H1 (cell line): ENCODE data around the gene ETFDH. TPM values are rescaled to one million over a fixed set of nuclear protein-coding genes. Genes with fewer than 3 reads are reported as not detected.

ENCODE experiments used
- CTCF ChIA-PET: fragments of 300-600 bp; sonication (Branson Sonifier 250); formaldehyde crosslinking; loops from one replicate; lab custom pipeline; 2021; ENCODE audit not compliant: partially characterized antibody; lab: Charles Lee
- POLR2A ChIA-PET: fragments of 300-600 bp; sonication (Branson Sonifier 250); formaldehyde crosslinking; loops from one replicate; lab custom pipeline; 2021; ENCODE audit warnings: inconsistent platforms; ENCODE audit not compliant: partially characterized antibody; lab: Charles Lee
- DNase-seq, 2 experiments: peaks; one replicate each; pipeline versions ENCODE4 v3.0.0 to v3.0.0-alpha.2; 2010 to 2022; ENCODE audit warnings: low spot score in 2 of 2, low read depth in 1 of 2, mixed read lengths in 1 of 2
- FAIRE-seq: peaks from 2 replicates; lab custom pipeline; 2011; peaks lifted over from hg19 to GRCh38; lab: Jason Lieb, UNC
- H2AFZ ChIP-seq: 2 replicates; pipeline ENCODE4 v1.8.1; 2012; ENCODE audit warnings: low read length, inconsistent platforms
- H2AK5ac ChIP-seq: 2 replicates; pipeline ENCODE4 v1.6.1; 2013; ENCODE audit warnings: low read depth, low read length
- H2BK120ac ChIP-seq: replicated peaks from 2 replicates; pipeline ENCODE3; 2013; ENCODE audit warnings: low read depth, low read length, inconsistent platforms
- H2BK12ac ChIP-seq: 2 replicates; pipeline ENCODE4 v1.6.1; 2013; ENCODE audit warnings: low read depth, low read length
- H2BK15ac ChIP-seq: 2 replicates; pipeline ENCODE4 v1.6.1; 2013; ENCODE audit warnings: low read length
- H2BK20ac ChIP-seq: 2 replicates; pipeline ENCODE4 v1.6.1; 2013; ENCODE audit warnings: low read length
- H2BK5ac ChIP-seq: 2 replicates; pipeline ENCODE4 v1.6.1; 2013; ENCODE audit warnings: low read depth, low read length
- H3K14ac ChIP-seq: 2 replicates; pipeline ENCODE4 v1.6.1; 2013; ENCODE audit warnings: inconsistent platforms; ENCODE audit not compliant: insufficient read length
- H3K18ac ChIP-seq: 2 replicates; pipeline ENCODE4 v1.6.1; 2013; ENCODE audit warnings: low read length; ENCODE audit errors: extremely low read depth
- H3K23ac ChIP-seq: 2 replicates; pipeline ENCODE4 v1.6.1; 2013; ENCODE audit warnings: inconsistent platforms; ENCODE audit not compliant: insufficient read length
- H3K23me2 ChIP-seq: 2 replicates; pipeline ENCODE4 v1.6.1; 2013; ENCODE audit warnings: low read depth, low read length
- H3K27ac ChIP-seq: 2 replicates; pipeline ENCODE4 v1.6.1; 2011; ENCODE audit warnings: low read depth, low read length, inconsistent platforms
- H3K27me3 ChIP-seq, 4 experiments: replicated peaks in 1 of 4; 1 replicate in 1 of 4; 2 replicates in 3 of 4; pipeline versions ENCODE4 v1.6.1 to v1.8.1; 2011 to 2013; ENCODE audit warnings: low read length in 3 of 4, mild to moderate bottlenecking in 3 of 4, inconsistent platforms in 2 of 4, mixed read lengths in 2 of 4, moderate library complexity in 1 of 4; ENCODE audit not compliant: control insufficient read depth in 3 of 4, insufficient read depth in 3 of 4; ENCODE audit errors: extremely low read depth in 1 of 4
- H3K36me3 ChIP-seq, 4 experiments: 2 replicates each; pipeline versions ENCODE4 v1.6.1 to v1.8.1; 2011 to 2013; ENCODE audit warnings: mild to moderate bottlenecking in 4 of 4, low read length in 3 of 4, moderate library complexity in 2 of 4, control low read depth in 1 of 4, inconsistent platforms in 1 of 4; ENCODE audit not compliant: insufficient read depth in 4 of 4, control insufficient read depth in 2 of 4
- H3K4ac ChIP-seq: replicated peaks from 2 replicates; pipeline ENCODE3; 2013; ENCODE audit warnings: low read length, low read depth, mixed read lengths, inconsistent platforms; ENCODE audit not compliant: insufficient read length
- H3K4me1 ChIP-seq, 4 experiments: replicated peaks in 1 of 4; 1 replicate in 1 of 4; 2 replicates in 3 of 4; pipeline versions ENCODE4 v1.6.1 to v1.8.1; 2011 to 2013; ENCODE audit warnings: low read length in 3 of 4, inconsistent platforms in 2 of 4, mixed read lengths in 1 of 4; ENCODE audit not compliant: insufficient read depth in 4 of 4, control insufficient read depth in 3 of 4
- H3K4me2 ChIP-seq, 2 experiments: 2 replicates each; pipeline versions ENCODE4 v1.6.1 to v1.8.1; 2011 to 2013; ENCODE audit warnings: low read depth in 2 of 2, low read length in 2 of 2, control low read depth in 1 of 2, inconsistent platforms in 1 of 2, mild to moderate bottlenecking in 1 of 2; ENCODE audit not compliant: insufficient read depth in 1 of 2
- H3K4me3 ChIP-seq, 4 experiments: fragments of 200-600, 300-600 bp in 1 of 4; sonication (generic), shearing (Covaris generic), sonication (Bioruptor Twin) in 1 of 4; 2 replicates each; pipeline versions ENCODE4 v1.5.1 to v1.8.1; 2011 to 2016; ENCODE audit warnings: low read length in 4 of 4, low read depth in 3 of 4, control low read depth in 2 of 4, inconsistent platforms in 2 of 4, mild to moderate bottlenecking in 2 of 4, mixed read lengths in 1 of 4, moderate library complexity in 1 of 4; ENCODE audit not compliant: insufficient read depth in 2 of 4; ENCODE audit errors: extremely low read depth in 1 of 4
- H3K56ac ChIP-seq: replicated peaks from 2 replicates; pipeline ENCODE3; 2013; ENCODE audit warnings: low read depth, mild to moderate bottlenecking, mixed read lengths, low read length, inconsistent platforms; ENCODE audit not compliant: insufficient read length
- H3K79me1 ChIP-seq: 2 replicates; pipeline ENCODE4 v1.6.1; 2013; ENCODE audit warnings: low read depth, low read length, control low read depth
- H3K79me2 ChIP-seq, 2 experiments: 2 replicates each; pipeline versions ENCODE4 v1.6.1 to v1.8.1; 2012 to 2013; ENCODE audit warnings: low read length in 2 of 2, mild to moderate bottlenecking in 2 of 2, inconsistent platforms in 1 of 2; ENCODE audit not compliant: insufficient read depth in 2 of 2, control insufficient read depth in 1 of 2
- H3K9ac ChIP-seq, 4 experiments: replicated peaks in 1 of 4; 1 replicate in 1 of 4; 2 replicates in 3 of 4; pipeline versions ENCODE4 v1.6.1 to v1.8.1; 2011 to 2013; ENCODE audit warnings: low read depth in 3 of 4, low read length in 3 of 4, control low read depth in 2 of 4, mild to moderate bottlenecking in 2 of 4, moderate library complexity in 2 of 4, inconsistent platforms in 1 of 4; ENCODE audit errors: extremely low read depth in 1 of 4
- H3K9me3 ChIP-seq, 2 experiments: 2 replicates each; pipeline versions ENCODE4 v1.6.1 to v1.8.1; 2012 to 2013; ENCODE audit warnings: mild to moderate bottlenecking in 2 of 2, moderate library complexity in 2 of 2, control low read depth in 1 of 2, inconsistent platforms in 1 of 2, low read depth in 1 of 2, low read length in 1 of 2, mixed read lengths in 1 of 2; ENCODE audit not compliant: insufficient read depth in 2 of 2
- H4K20me1 ChIP-seq, 2 experiments: replicated peaks in 1 of 2; 2 replicates each; pipeline versions ENCODE3 to v1.8.1; 2011 to 2013; ENCODE audit warnings: inconsistent platforms in 2 of 2, low read length in 2 of 2, mild to moderate bottlenecking in 1 of 2; ENCODE audit not compliant: insufficient read depth in 2 of 2, control insufficient read depth in 1 of 2
- H4K5ac ChIP-seq: 2 replicates; pipeline ENCODE4 v1.6.1; 2013; ENCODE audit warnings: low read length, low read depth, mixed read lengths, inconsistent platforms; ENCODE audit not compliant: insufficient read length
- H4K8ac ChIP-seq: 2 replicates; pipeline ENCODE4 v1.8.0; 2013; ENCODE audit warnings: mild to moderate bottlenecking, moderate library complexity, low read length, inconsistent platforms; ENCODE audit not compliant: insufficient read depth; ENCODE audit errors: extremely low read depth
- H4K91ac ChIP-seq: replicated peaks from 2 replicates; pipeline ENCODE3; 2013; ENCODE audit warnings: low read length, mixed read lengths, inconsistent platforms; ENCODE audit not compliant: insufficient read length
- BRCA1 ChIP-seq: IDR thresholded peaks from 2 replicates; pipeline ENCODE4 v1.6.1; 2012; ENCODE audit warnings: low read depth, low read length, improper control_type of control experiment
- SIN3A ChIP-seq, 2 experiments: IDR thresholded peaks in 1 of 2; conservative IDR thresholded peaks in 1 of 2; 2 replicates each; pipeline ENCODE4 v1.6.1; 2011 to 2012; ENCODE audit warnings: low read length in 2 of 2, improper control_type of control experiment in 1 of 2, low read depth in 1 of 2, mild to moderate bottlenecking in 1 of 2
- WGBS, 2 experiments: shearing (Covaris generic) in 1 of 2; methylation state at CpG; one replicate each; pipeline versions ENCODE4 v1.1.6 to v1.1.7; 2013 to 2015; ENCODE audit warnings: low lambda C conversion rate in 2 of 2, mixed read lengths in 2 of 2, inconsistent platforms in 1 of 2, low coverage in 1 of 2, missing lambda C conversion rate in 1 of 2; ENCODE audit not compliant: insufficient replicate concordance in 2 of 2, insufficient coverage in 1 of 2, insufficient read length in 1 of 2; ENCODE audit errors: extremely low coverage in 1 of 2, missing lambda C conversion rate in 1 of 2; 5-methylcytosine and 5-hydroxymethylcytosine counted together
- polyA plus RNA-seq, 7 experiments: library from polyadenylated mRNA; depleted of rRNA in 3 of 7; stranded (reverse) in 5 of 7; unstranded in 2 of 7; fragments of >200 nt in 5 of 7; fragments of 200-250 nt in 2 of 7; gene quantifications; 1 replicate in 5 of 7; 2 replicates in 1 of 7; 4 replicates in 1 of 7; pipeline versions ENCODE4 v1.2.1 to v1.2.3, GENCODE V29; 2011 to 2013; ENCODE audit warnings: missing spikeins in 2 of 7, mixed read lengths in 2 of 7
- total RNA-seq: library from RNA; stranded (reverse); fragmentation: NEBNext Ultra II Directional; extraction: Animal tissue kit (Norgen Biotek cat#: 25700); gene quantifications from 2 replicates; pipeline ENCODE4 v1.2.1, GENCODE V29; 2021
- TF ChIP-seq, protein P1 (sequence below): IDR thresholded peaks from 2 replicates; pipeline ENCODE4 v1.6.1; 2012; ENCODE audit warnings: inconsistent platforms

ETFDH gene
- total and polyA plus RNA-seq, 2 of the 8 experiments (the other 6 are each of a cell fraction or from before 2014, with no cell fraction given): 11.3 to 15.7 TPM

- Histone ChIP-seq H3K4ac (peak overlapping the region; percentile 81), H4K8ac (peak overlapping the region; percentile 95; the same call in 1 of the 2 replicates), H2AFZ (peak overlapping the region; percentile 27; the same call in 1 of the 2 replicates), H4K91ac (peak overlapping the region; percentile 29), H3K23ac (no peak overlapping the region), H3K4me1 (peaks cover 0 to 3% (median 0%) of the 10 kb centered on the region in 4 experiments; a peak in 2 of 7 replicates), H4K20me1 (peaks cover 2% of the 10 kb centered on the region in 2 experiments), H2BK20ac (no peak overlapping the region), H3K23me2 (peaks cover 7% of the 10 kb centered on the region), H3K4me3 (peak overlapping the region; percentile 83 to 94 (median 90)), H3K14ac (no peak overlapping the region), H3K27me3 (no peaks in the 10 kb centered on the region; a peak in 1 of 7 replicates), H3K79me2 (peaks cover 0 to 30% of the 10 kb centered on the region in 2 experiments; a peak in 2 of 4 replicates), H2BK5ac (peak overlapping the region; percentile 85; the same call in 1 of the 2 replicates), H2BK120ac (no peak overlapping the region), H3K79me1 (peaks cover 2% of the 10 kb centered on the region; the same call in 1 of the 2 replicates), H3K4me2 (peak overlapping the region; percentile 92 to 95), H3K36me3 (peaks cover 8 to 39% (median 28%) of the 10 kb centered on the region in 4 experiments), H3K27ac (peak overlapping the region; percentile 81), H2BK15ac (no peak overlapping the region), H3K18ac (no peak overlapping the region), H3K9ac (peak overlapping the region; percentile 83 to 97 (median 90)), H3K56ac (no peak overlapping the region), H2AK5ac (peak overlapping the region; percentile 3; the same call in 1 of the 2 replicates), H2BK12ac (no peak overlapping the region; the same call in 1 of the 2 replicates), H3K9me3 (no peaks in the 10 kb centered on the region), H4K5ac (peak overlapping the region; percentile 25)
- TF ChIP-seq SIN3A (conservative IDR thresholded peaks at IDR 0.05 in 1 of 2, IDR thresholded peaks at IDR 0.05 in 1 of 2; ENCODE audit: low read depth in 1 of 2, low read length in 2 of 2) (0 out of 4 replicates have a peak, but pooled peaks of 1 of the 2 experiments have one; percentile 27), BRCA1 (no peak)
- TF ChIP-seq, protein P1, sequence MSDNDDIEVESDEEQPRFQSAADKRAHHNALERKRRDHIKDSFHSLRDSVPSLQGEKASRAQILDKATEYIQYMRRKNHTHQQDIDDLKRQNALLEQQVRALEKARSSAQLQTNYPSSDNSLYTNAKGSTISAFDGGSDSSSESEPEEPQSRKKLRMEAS: peak; percentile 43; the same call in 1 of the 2 replicates
- POLR2A ChIA-PET: no interaction called here
- no peak for DNase-seq
- FAIRE-seq: peak; percentile 88
- CTCF ChIA-PET: no interaction called here
- WGBS, 2 experiments: 19% methylated on average over 16 of the region's 16 CpGs; no CpG with 5 or more reads in 1 of the 2 experiments
Measured at GRCh38 chr4:158722291-158722916, 50.3 kb downstream of the ETFDH start.
